ENCODE data around the gene SLC18A3.

SLC18A3 gene

GRCh38 chr10:49629431-49629881 is 19.3 kb downstream of the SLC18A3 start:
- no peak for DNase-seq

GRCh38 chr10:49631975-49632374 is 21.9 kb downstream of the SLC18A3 start:
- DNase-seq = no peak

- DNase-seq = no peak
These were observed 22.6 kb downstream of the SLC18A3 start for GRCh38 chr10:49632406-49633317.

GRCh38 chr10:49633327-49634068 is 23.4 kb downstream of the SLC18A3 start:
- no peak for DNase-seq

GRCh38 chr10:49634069-49634660 is 24.1 kb downstream of the SLC18A3 start:
- no peak for DNase-seq

GRCh38 chr10:49642311-49642710 is 32.2 kb downstream of the SLC18A3 start:
- DNase-seq = no peak

GRCh38 chr10:49643241-49644034 is 33.3 kb downstream of the SLC18A3 start:
- no peak for DNase-seq

GRCh38 chr10:49644035-49644646 is 34.0 kb downstream of the SLC18A3 start:
- no peak for DNase-seq

- DNase-seq = no peak
These were observed 35.3 kb downstream of the SLC18A3 start for GRCh38 chr10:49645417-49645816.

GRCh38 chr10:49645871-49646870 is 36.1 kb downstream of the SLC18A3 start:
- no peak for DNase-seq

GRCh38 chr10:49647554-49647953 is 37.4 kb downstream of the SLC18A3 start:
- DNase-seq = no peak

- no peak for DNase-seq
These were observed 38.1 kb downstream of the SLC18A3 start for GRCh38 chr10:49647985-49648795.

GRCh38 chr10:49649294-49649693 is 39.2 kb downstream of the SLC18A3 start:
- peak; percentile 38 for DNase-seq

- DNase-seq = no peak
These were observed 40.0 kb downstream of the SLC18A3 start for GRCh38 chr10:49649936-49650723.

GRCh38 chr10:49650724-49651034 is 40.6 kb downstream of the SLC18A3 start:
- DNase-seq = no peak

GRCh38 chr10:49651039-49651835 is 41.1 kb downstream of the SLC18A3 start:
- DNase-seq = no peak

GRCh38 chr10:49651917-49652316 is 41.8 kb downstream of the SLC18A3 start:
- DNase-seq = no peak
